Activated naive CD4-positive, alpha-beta T cell treated with anti-CD3 and anti-CD28 coated beads, Interleukin-2, amount 50 U/mL, for 24 hours (primary cell): ENCODE results near the gene CDKAL1.
"Not testable (repeated sequence)": the region's sequence is repeated elsewhere in the genome, so short reads cannot be mapped to it uniquely, and the experiment has no call there.

ENCODE experiments used
- H3K27ac Mint-ChIP-seq: one replicate; pipeline ENCODE4 v1.8.0; 2021; ENCODE audit warnings: mild to moderate bottlenecking, mixed read lengths
- H3K27me3 Mint-ChIP-seq: one replicate; pipeline ENCODE4 v1.8.0; 2021; ENCODE audit warnings: mixed read lengths
- H3K36me3 Mint-ChIP-seq: one replicate; pipeline ENCODE4 v1.8.0; 2021; ENCODE audit warnings: mixed read lengths
- H3K4me1 Mint-ChIP-seq: one replicate; pipeline ENCODE4 v1.8.0; 2021; ENCODE audit warnings: mixed read lengths
- H3K4me3 Mint-ChIP-seq: one replicate; pipeline ENCODE4 v1.8.0; 2021; ENCODE audit warnings: mild to moderate bottlenecking, mixed read lengths
- H3K9me3 Mint-ChIP-seq: one replicate; pipeline ENCODE4 v1.8.0; 2021; ENCODE audit warnings: mixed read lengths

Gene CDKAL1

GRCh38 chr6:20632696-20633095 is 98.4 kb downstream of the CDKAL1 start:
- Mint-ChIP-seq H3K4me3 (no peak overlapping the region), H3K36me3 (peaks cover 29% of the 10 kb centered on the region), H3K27me3 (no peaks in the 10 kb centered on the region), H3K4me1 (peaks cover 53% of the 10 kb centered on the region), H3K9me3 (no peaks in the 10 kb centered on the region), H3K27ac (no peak overlapping the region)

- Mint-ChIP-seq H3K27me3 (no peaks in the 10 kb centered on the region), H3K27ac (no peak overlapping the region), H3K9me3 (no peaks in the 10 kb centered on the region), H3K4me3 (no peak overlapping the region), H3K36me3 (peaks cover 30% of the 10 kb centered on the region), H3K4me1 (peaks cover 45% of the 10 kb centered on the region)
Observed at GRCh38 chr6:20633566-20634340, 99.5 kb downstream of the CDKAL1 start.

GRCh38 chr6:20639161-20639560 is 104.9 kb downstream of the CDKAL1 start:
- Mint-ChIP-seq H3K4me1 (peaks cover 8% of the 10 kb centered on the region), H3K27ac (no peak overlapping the region), H3K36me3 (peaks cover 29% of the 10 kb centered on the region), H3K27me3 (no peaks in the 10 kb centered on the region), H3K9me3 (no peaks in the 10 kb centered on the region), H3K4me3 (no peak overlapping the region)

GRCh38 chr6:20640181-20640580 is 105.9 kb downstream of the CDKAL1 start:
- no peak overlapping the region for H3K4me3 Mint-ChIP-seq
- no peak overlapping the region for H3K27ac Mint-ChIP-seq
- H3K27me3 Mint-ChIP-seq: no peaks in the 10 kb centered on the region
- no peaks in the 10 kb centered on the region for H3K9me3 Mint-ChIP-seq
- peaks cover 27% of the 10 kb centered on the region for H3K36me3 Mint-ChIP-seq
- H3K4me1 Mint-ChIP-seq: peaks cover 8% of the 10 kb centered on the region

GRCh38 chr6:20642441-20642840 is 108.2 kb downstream of the CDKAL1 start:
- Mint-ChIP-seq H3K4me1 (peaks cover 8% of the 10 kb centered on the region), H3K9me3 (no peaks in the 10 kb centered on the region), H3K4me3 (no peak overlapping the region), H3K27me3 (no peaks in the 10 kb centered on the region), H3K36me3 (peaks cover 22% of the 10 kb centered on the region), H3K27ac (no peak overlapping the region)

DNA sequence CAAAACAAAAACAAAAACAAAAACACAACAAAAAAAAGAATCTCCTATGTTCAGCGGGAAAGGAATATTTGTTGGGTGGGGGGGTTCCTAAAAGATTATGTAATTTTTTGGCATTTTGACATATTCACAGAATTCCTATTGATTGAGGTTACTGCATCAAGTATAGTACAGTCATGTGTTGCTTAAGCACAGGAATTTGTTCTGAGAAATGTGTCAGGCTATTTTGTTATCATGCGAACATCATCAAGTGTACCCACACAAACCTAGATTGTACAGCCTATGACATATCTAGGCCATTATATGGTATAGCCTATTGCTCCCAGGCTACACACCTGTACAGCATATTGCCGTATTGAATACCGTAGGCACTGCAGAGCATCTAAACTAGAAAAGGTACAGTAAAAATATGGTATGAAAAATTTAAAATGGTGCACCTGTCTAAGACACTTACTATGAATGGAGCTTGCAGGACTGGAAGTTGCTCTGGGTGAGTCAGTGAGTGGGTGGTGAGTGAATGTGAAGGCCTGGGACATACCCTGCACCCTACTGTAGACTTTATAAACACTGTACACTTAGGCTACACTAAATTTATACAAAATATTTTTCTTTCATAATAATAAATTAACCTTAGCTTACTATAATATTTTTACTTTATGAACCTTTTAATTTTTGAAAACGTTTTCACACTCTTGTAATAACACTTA is 110.6 kb downstream of the CDKAL1 start:
- Mint-ChIP-seq H3K27me3 (no peaks in the 10 kb centered on the region), H3K4me3 (no peak overlapping the region), H3K4me1 (peaks cover 11% of the 10 kb centered on the region), H3K36me3 (peaks cover 23% of the 10 kb centered on the region), H3K9me3 (no peaks in the 10 kb centered on the region), H3K27ac (no peak overlapping the region)

DNA sequence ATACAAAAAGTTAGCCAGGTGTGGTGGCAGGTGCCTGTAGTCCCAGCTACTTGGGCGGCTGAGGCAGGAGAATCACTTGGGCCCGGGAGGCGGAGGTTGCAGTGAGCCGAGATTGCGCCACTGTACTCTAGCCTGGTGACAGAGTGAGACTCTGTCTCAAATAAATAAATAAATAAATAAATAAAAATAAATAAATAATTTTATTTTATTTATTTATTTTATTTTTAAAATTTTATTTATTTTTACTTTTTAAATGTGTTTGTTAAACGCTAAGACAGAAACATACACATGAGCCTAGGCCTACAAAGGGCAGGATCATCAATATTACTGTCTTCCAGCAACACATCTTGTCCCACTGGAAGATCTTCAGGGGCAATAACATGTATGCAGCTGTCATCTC is 111.3 kb downstream of the CDKAL1 start:
- not testable (repeated sequence) for H3K4me3 Mint-ChIP-seq, H3K27me3 Mint-ChIP-seq, H3K4me1 Mint-ChIP-seq, H3K27ac Mint-ChIP-seq, H3K9me3 Mint-ChIP-seq
- H3K36me3 Mint-ChIP-seq: peaks cover 21% of the 10 kb centered on the region

DNA sequence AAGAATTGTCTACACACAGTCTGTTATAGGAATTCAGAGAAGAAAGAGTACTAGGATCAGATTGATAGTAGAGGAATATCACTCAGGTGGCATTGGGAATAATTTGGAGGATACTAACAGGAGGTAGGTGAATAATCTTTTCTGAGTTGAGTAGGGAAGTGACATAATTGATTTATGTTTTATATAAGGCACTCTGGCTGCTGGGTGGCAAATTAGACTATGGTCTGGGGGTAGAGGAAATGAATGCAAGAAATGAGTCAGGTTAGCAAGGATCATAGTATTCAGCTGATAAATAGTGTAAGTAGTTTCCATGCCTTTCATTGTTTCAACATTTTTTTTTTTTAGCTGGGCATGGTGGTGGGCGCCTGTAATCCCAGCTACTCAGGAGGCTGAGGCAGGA is 113.3 kb downstream of the CDKAL1 start:
- H3K27ac Mint-ChIP-seq: no peak overlapping the region
- H3K4me3 Mint-ChIP-seq: no peak overlapping the region
- peaks cover 24% of the 10 kb centered on the region for H3K4me1 Mint-ChIP-seq
- H3K9me3 Mint-ChIP-seq: no peaks in the 10 kb centered on the region
- no peaks in the 10 kb centered on the region for H3K27me3 Mint-ChIP-seq
- H3K36me3 Mint-ChIP-seq: peaks cover 24% of the 10 kb centered on the region

GRCh38 chr6:20649696-20650470 is 115.6 kb downstream of the CDKAL1 start:
- not testable (repeated sequence) for H3K9me3 Mint-ChIP-seq, H3K4me3 Mint-ChIP-seq, H3K27ac Mint-ChIP-seq, H3K27me3 Mint-ChIP-seq
- peaks cover 34% of the 10 kb centered on the region for H3K4me1 Mint-ChIP-seq
- H3K36me3 Mint-ChIP-seq: peaks cover 38% of the 10 kb centered on the region

DNA sequence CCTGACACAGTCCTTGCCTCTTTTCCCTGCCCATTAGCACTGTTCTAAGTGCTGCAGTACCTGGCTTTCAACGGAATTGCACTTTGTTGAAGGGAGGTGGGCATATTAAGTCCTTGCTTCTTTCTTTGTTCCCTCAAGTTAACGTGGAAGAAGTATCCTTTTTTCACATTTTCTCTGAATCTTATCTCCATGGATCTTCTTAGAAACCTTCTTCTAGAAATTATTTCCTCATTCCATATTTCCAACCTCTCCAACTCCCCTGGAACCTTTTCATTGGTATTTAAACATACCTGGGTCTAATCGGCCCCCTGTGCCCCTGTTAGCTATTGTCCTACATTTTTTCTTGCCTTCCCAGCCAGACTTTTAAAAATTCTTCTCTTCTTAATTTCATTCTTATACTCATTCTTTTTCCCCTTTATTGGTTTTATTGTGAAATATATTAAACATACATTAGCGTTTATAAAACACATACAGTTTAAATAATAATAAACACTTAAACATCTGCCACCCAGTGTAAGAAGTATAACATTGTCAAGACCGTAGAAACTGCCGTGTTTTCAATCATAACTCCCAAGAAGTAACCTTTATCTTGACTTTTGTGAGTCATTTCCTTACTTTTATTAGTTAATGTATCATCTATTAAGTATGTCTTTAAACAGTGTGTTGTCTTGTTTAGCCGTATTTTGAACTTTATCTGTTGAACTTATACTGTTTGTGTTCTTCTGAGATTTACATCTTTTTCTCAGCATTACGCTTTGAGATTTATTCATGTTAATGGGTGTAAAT is 118.2 kb downstream of the CDKAL1 start:
- H3K36me3 Mint-ChIP-seq: peaks cover 44% of the 10 kb centered on the region
- peaks cover 34% of the 10 kb centered on the region for H3K4me1 Mint-ChIP-seq
- H3K27me3 Mint-ChIP-seq: no peaks in the 10 kb centered on the region
- no peaks in the 10 kb centered on the region for H3K9me3 Mint-ChIP-seq
- H3K27ac Mint-ChIP-seq: no peak overlapping the region
- H3K4me3 Mint-ChIP-seq: no peak overlapping the region

GRCh38 chr6:20653085-20653479 is 118.8 kb downstream of the CDKAL1 start:
- Mint-ChIP-seq H3K27me3 (no peaks in the 10 kb centered on the region), H3K4me3 (no peak overlapping the region), H3K4me1 (peaks cover 31% of the 10 kb centered on the region), H3K9me3 (no peaks in the 10 kb centered on the region), H3K27ac (no peak overlapping the region), H3K36me3 (peaks cover 41% of the 10 kb centered on the region)

DNA sequence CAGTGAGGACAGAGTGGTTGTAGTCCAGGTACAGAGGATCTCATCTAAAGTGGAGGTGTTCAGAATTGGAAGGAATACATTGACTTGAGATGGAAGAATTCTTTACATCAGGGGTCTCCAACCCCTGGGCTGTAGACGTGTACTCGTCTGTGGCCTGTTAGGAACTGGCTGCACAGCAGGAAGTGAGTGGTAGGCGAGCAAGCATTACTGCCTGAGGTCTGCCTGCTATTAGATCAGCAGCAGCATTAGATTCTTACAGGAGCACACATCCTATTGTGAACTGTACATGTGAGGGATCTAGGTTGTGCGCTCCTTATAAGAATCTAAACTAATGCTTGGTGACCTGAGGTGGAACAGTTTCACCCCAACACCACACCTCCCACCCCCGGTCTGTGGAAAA is 121.1 kb downstream of the CDKAL1 start:
- peaks cover 42% of the 10 kb centered on the region for H3K36me3 Mint-ChIP-seq
- H3K4me3 Mint-ChIP-seq: no peak overlapping the region
- H3K27ac Mint-ChIP-seq: no peak overlapping the region
- H3K9me3 Mint-ChIP-seq: no peaks in the 10 kb centered on the region
- no peaks in the 10 kb centered on the region for H3K27me3 Mint-ChIP-seq
- peaks cover 42% of the 10 kb centered on the region for H3K4me1 Mint-ChIP-seq

GRCh38 chr6:20657274-20657800 is 123.1 kb downstream of the CDKAL1 start:
- Mint-ChIP-seq H3K27me3 (no peaks in the 10 kb centered on the region), H3K36me3 (peaks cover 33% of the 10 kb centered on the region), H3K9me3 (no peaks in the 10 kb centered on the region), H3K4me1 (peaks cover 43% of the 10 kb centered on the region), H3K27ac (no peak overlapping the region), H3K4me3 (no peak overlapping the region)

- Mint-ChIP-seq H3K27ac (no peak overlapping the region), H3K9me3 (no peaks in the 10 kb centered on the region), H3K27me3 (no peaks in the 10 kb centered on the region), H3K4me3 (no peak overlapping the region), H3K36me3 (peaks cover 28% of the 10 kb centered on the region), H3K4me1 (peaks cover 45% of the 10 kb centered on the region)
Observed at GRCh38 chr6:20658053-20658452, 123.8 kb downstream of the CDKAL1 start.

GRCh38 chr6:20658516-20658915 is 124.3 kb downstream of the CDKAL1 start:
- no peak overlapping the region for H3K27ac Mint-ChIP-seq
- H3K36me3 Mint-ChIP-seq: peaks cover 28% of the 10 kb centered on the region
- H3K4me1 Mint-ChIP-seq: peaks cover 50% of the 10 kb centered on the region
- H3K9me3 Mint-ChIP-seq: no peaks in the 10 kb centered on the region
- H3K27me3 Mint-ChIP-seq: no peaks in the 10 kb centered on the region
- H3K4me3 Mint-ChIP-seq: no peak overlapping the region
